Stimulated activated CD8-positive, alpha-beta memory T cell treated with anti-CD3 and anti-CD28 coated beads, Interleukin-7, amount 100 ng/mL, for 1 hour (primary cell): Measurements from ENCODE around the gene EIF4E3.

Source experiments
- DNase-seq, 2 donors: peaks; one replicate each; pipeline ENCODE4 v3.0.0-alpha.2; 2020; ENCODE audit warnings: low read depth in 2 of 2

EIF4E3 gene

GRCh38 chr3:71723452-71724170, 1.6 kb downstream of the EIF4E3 start:
- DNase-seq, result no peak

- no peak for DNase-seq
Observed at GRCh38 chr3:71722693-71723092, 2.5 kb downstream of the EIF4E3 start.

GRCh38 chr3:71721651-71722157, 3.5 kb downstream of the EIF4E3 start:
- no peak for DNase-seq

GRCh38 chr3:71721002-71721401, 4.2 kb downstream of the EIF4E3 start:
- DNase-seq, result no peak

- DNase-seq, result no peak
Observed at GRCh38 chr3:71718072-71718471, 7.1 kb downstream of the EIF4E3 start.

GRCh38 chr3:71714595-71714994, 10.6 kb downstream of the EIF4E3 start:
- DNase-seq, result no peak

- no peak for DNase-seq
Observed at GRCh38 chr3:71713041-71713440, 12.2 kb downstream of the EIF4E3 start.

GRCh38 chr3:71710906-71711494, 14.2 kb downstream of the EIF4E3 start:
- no peak for DNase-seq

GRCh38 chr3:71709908-71710511, 15.2 kb downstream of the EIF4E3 start:
- DNase-seq, result no peak

- no peak for DNase-seq
Observed at GRCh38 chr3:71708476-71709105, 16.6 kb downstream of the EIF4E3 start.

- no peak for DNase-seq
Observed at GRCh38 chr3:71707595-71707994, 17.6 kb downstream of the EIF4E3 start.

GRCh38 chr3:71705681-71706080, 19.5 kb downstream of the EIF4E3 start:
- DNase-seq, result no peak

- no peak for DNase-seq
Observed at GRCh38 chr3:71704915-71705314, 20.3 kb downstream of the EIF4E3 start.

- DNase-seq, result no peak
Observed at GRCh38 chr3:71703797-71704196, 21.4 kb downstream of the EIF4E3 start.

- DNase-seq, result no peak
Observed at GRCh38 chr3:71702131-71703024, 22.8 kb downstream of the EIF4E3 start.

- no peak for DNase-seq
Observed at GRCh38 chr3:71701251-71701762, 23.9 kb downstream of the EIF4E3 start.

GRCh38 chr3:71695000-71695482, 30.2 kb downstream of the EIF4E3 start:
- DNase-seq, result no peak

- DNase-seq, result no peak
Observed at GRCh38 chr3:71694358-71694999, 30.7 kb downstream of the EIF4E3 start.

- no peak for DNase-seq
Observed at GRCh38 chr3:71693641-71694040, 31.6 kb downstream of the EIF4E3 start.

GRCh38 chr3:71692139-71692538, 33.1 kb downstream of the EIF4E3 start:
- DNase-seq, result no peak
